ENCODE results near the gene OR52E4. TPM values are rescaled to one million over a fixed set of nuclear protein-coding genes. Genes with fewer than 3 reads are reported as not detected.

OR52E4 gene
- not detected in 3 replicates for polyA plus RNA-seq
- polyA plus RNA-seq (2011; ENCODE audit: low read depth): not detected
- polyA plus RNA-seq (2011; cell fraction: cytosol; rRNA removed): not detected in 2 replicates
- not detected in 2 replicates for polyA plus RNA-seq (2011; cell fraction: nucleus; rRNA removed)
- polyA plus RNA-seq (2012; ENCODE audit: low replicate concordance): not detected in 2 replicates
- polyA minus RNA-seq: not detected in 3 replicates
- polyA minus RNA-seq (2011; cell fraction: cytosol; rRNA and poly(A)+ RNA removed): not detected
- polyA minus RNA-seq (2011; cell fraction: nucleus; rRNA and poly(A)+ RNA removed): not detected in 2 replicates

DNA sequence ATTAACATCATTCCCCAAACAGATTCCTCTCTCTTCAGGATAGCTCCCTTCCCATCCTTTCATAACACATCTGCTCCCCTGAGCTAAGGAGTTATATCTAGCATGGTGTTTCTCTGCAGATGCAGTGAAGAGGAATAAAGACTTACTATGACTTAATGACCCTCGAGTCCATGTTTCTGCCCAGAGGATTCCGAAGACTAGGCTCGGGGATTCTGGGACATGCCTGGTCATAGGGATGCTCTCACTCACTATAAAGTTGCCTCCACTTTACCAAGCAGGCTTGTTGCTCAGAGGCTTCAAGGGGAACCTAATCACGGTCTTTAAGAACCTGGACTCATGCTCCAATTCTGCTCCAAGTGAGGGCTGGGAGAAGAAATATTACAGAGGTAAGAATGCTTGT is at the start of gene OR52E4:
OR52E4 (plus strand) TSS at position 301 of the 400 bp plus-strand sequence. CDS start 3,664 bp downstream, outside the sequence.
- dilution Hi-C loops (cut with MboI; ENCODE audit: extremely low pct_ligation_motif_present, low sequenced_read_pairs): no loop called here

DNA sequence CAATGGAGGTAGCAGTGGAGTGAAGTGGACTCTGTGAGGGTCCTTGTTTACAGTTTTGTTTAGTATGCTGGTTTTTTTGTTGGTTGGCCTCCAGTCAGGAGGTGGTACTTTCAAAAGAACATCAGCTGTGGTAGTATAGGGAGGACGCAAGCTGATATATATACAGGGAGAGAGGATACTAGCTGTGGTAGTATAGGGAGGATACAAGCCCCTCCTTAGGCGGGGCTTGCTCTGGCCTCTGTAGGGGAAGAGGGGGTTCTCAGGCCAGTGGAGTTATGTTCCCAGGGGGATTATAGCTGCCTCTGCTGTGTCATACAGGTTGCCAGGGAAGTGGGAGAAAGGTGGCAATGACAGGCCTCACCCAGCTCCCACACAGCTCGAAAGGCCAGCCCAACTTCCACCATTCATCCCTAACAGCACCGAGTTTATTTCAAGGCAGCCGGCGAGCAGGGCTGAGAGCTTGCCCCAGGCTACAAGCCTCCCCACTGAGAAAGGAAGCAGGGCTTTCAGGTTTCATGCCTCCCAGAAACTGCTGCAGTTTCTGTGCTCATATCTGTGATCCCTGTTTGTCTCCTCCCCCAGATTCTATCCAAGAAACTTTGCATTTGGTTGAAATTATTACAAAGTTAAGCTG is 49.1 kb upstream of the OR52E4 start:
- H3K4me3 ChIP-seq (ENCODE audit: control insufficient read depth in 2 of 3, extremely low read depth in 1 of 3, insufficient read depth in 2 of 3, low read depth in 1 of 3, low read length in 3 of 3): no peak overlapping the region
- H3K4me1 ChIP-seq (ENCODE audit: control insufficient read depth, extremely low read depth, insufficient read depth, low read length): no peaks in the 10 kb centered on the region
- no peak overlapping the region for H2AFZ ChIP-seq (ENCODE audit: control insufficient read depth, low read length)
- H3K9me1 ChIP-seq (ENCODE audit: control insufficient read depth, extremely low read depth, insufficient read depth, low read length): no peaks in the 10 kb centered on the region
- H3K36me3 ChIP-seq (ENCODE audit: control insufficient read depth in 2 of 2, extremely low read depth in 1 of 2, insufficient read depth in 2 of 2, low read length in 2 of 2): no peaks in the 10 kb centered on the region
- dilution Hi-C loops (cut with MboI; ENCODE audit: extremely low pct_ligation_motif_present, low sequenced_read_pairs): no loop called here
- FAIRE-seq (no peak), DNase-seq (ENCODE audit: low read depth, low spot score) (no peak)
- no peak overlapping the region for H3K9ac ChIP-seq (ENCODE audit: control insufficient read depth, extremely low read depth, insufficient read depth, low read length)
- TF ChIP-seq, protein P1, sequence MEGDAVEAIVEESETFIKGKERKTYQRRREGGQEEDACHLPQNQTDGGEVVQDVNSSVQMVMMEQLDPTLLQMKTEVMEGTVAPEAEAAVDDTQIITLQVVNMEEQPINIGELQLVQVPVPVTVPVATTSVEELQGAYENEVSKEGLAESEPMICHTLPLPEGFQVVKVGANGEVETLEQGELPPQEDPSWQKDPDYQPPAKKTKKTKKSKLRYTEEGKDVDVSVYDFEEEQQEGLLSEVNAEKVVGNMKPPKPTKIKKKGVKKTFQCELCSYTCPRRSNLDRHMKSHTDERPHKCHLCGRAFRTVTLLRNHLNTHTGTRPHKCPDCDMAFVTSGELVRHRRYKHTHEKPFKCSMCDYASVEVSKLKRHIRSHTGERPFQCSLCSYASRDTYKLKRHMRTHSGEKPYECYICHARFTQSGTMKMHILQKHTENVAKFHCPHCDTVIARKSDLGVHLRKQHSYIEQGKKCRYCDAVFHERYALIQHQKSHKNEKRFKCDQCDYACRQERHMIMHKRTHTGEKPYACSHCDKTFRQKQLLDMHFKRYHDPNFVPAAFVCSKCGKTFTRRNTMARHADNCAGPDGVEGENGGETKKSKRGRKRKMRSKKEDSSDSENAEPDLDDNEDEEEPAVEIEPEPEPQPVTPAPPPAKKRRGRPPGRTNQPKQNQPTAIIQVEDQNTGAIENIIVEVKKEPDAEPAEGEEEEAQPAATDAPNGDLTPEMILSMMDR (optimal IDR thresholded peaks at IDR 0.05 in 1 of 3, IDR thresholded peaks at IDR 0.05 in 1 of 3, conservative IDR thresholded peaks at IDR 0.05 in 1 of 3; ENCODE audit: extremely low read depth in 1 of 3, insufficient read depth in 2 of 3, low read length in 3 of 3): no peak
- TF ChIP-seq EZH2 (IDR thresholded peaks at IDR 0.05; ENCODE audit: low read length): no peak
- H3K9me3 ChIP-seq (ENCODE audit: control insufficient read depth, low read depth, low read length): no peaks in the 10 kb centered on the region
- no peak overlapping the region for H3K4me2 ChIP-seq (ENCODE audit: control insufficient read depth, extremely low read depth, insufficient read depth, low read depth, low read length)
- no peaks in the 10 kb centered on the region for H4K20me1 ChIP-seq (ENCODE audit: control insufficient read depth, extremely low read depth, insufficient read depth, low read length)
- no peak overlapping the region for H3K27ac ChIP-seq (ENCODE audit: control insufficient read depth, insufficient read depth, low read length)
- no peaks in the 10 kb centered on the region for H3K27me3 ChIP-seq (ENCODE audit: control insufficient read depth, extremely low read depth, insufficient read depth, low read length)
- H3K79me2 ChIP-seq (ENCODE audit: control insufficient read depth, insufficient read depth, low read length): no peaks in the 10 kb centered on the region

More for the DNA sequence above, at the start of gene OR52E4:
- Histone ChIP-seq H4K20me1 (ENCODE audit: control insufficient read depth, extremely low read depth, insufficient read depth, low read length) (no peaks in the 10 kb centered on the region), H2AFZ (ENCODE audit: control insufficient read depth, low read length) (no peak within 1 kb of the TSS), H3K4me3 (ENCODE audit: control insufficient read depth in 2 of 3, extremely low read depth in 1 of 3, insufficient read depth in 2 of 3, low read depth in 1 of 3, low read length in 3 of 3) (no peak within 1 kb of the TSS), H3K9ac (ENCODE audit: control insufficient read depth, extremely low read depth, insufficient read depth, low read length) (no peak within 1 kb of the TSS), H3K4me1 (ENCODE audit: control insufficient read depth, extremely low read depth, insufficient read depth, low read length) (no peaks in the 10 kb centered on the region), H3K4me2 (ENCODE audit: control insufficient read depth, extremely low read depth, insufficient read depth, low read depth, low read length) (no peak within 1 kb of the TSS), H3K27me3 (ENCODE audit: control insufficient read depth, extremely low read depth, insufficient read depth, low read length) (no peaks in the 10 kb centered on the region), H3K79me2 (ENCODE audit: control insufficient read depth, insufficient read depth, low read length) (no peaks in the 10 kb centered on the region), H3K9me1 (ENCODE audit: control insufficient read depth, extremely low read depth, insufficient read depth, low read length) (no peaks in the 10 kb centered on the region), H3K9me3 (ENCODE audit: control insufficient read depth, low read depth, low read length) (no peaks in the 10 kb centered on the region), H3K36me3 (ENCODE audit: control insufficient read depth in 2 of 2, extremely low read depth in 1 of 2, insufficient read depth in 2 of 2, low read length in 2 of 2) (no peaks in the 10 kb centered on the region), H3K27ac (ENCODE audit: control insufficient read depth, insufficient read depth, low read length) (no peak within 1 kb of the TSS)
- DNase-seq (ENCODE audit: low read depth, low spot score) (no peak), FAIRE-seq (no peak)
- TF ChIP-seq, protein P1 (optimal IDR thresholded peaks at IDR 0.05 in 1 of 3, IDR thresholded peaks at IDR 0.05 in 1 of 3, conservative IDR thresholded peaks at IDR 0.05 in 1 of 3; ENCODE audit: extremely low read depth in 1 of 3, insufficient read depth in 2 of 3, low read length in 3 of 3): no peak

All from keratinocyte (primary cell).